HepG2 (cell line): ENCODE results near the gene AUP1. TPM values are rescaled to one million over a fixed set of nuclear protein-coding genes. Genes with fewer than 3 reads are reported as not detected.

Experiments
- GMEB2 ChIP-seq: IDR thresholded peaks from 2 replicates; pipeline ENCODE4 v1.6.1; 2016; ENCODE audit warnings: missing biosample characterization, missing genetic modification reagents, low read depth
- HDAC6 ChIP-seq: fragments of 200-600 bp; sonication (generic); IDR thresholded peaks from 2 replicates; pipeline ENCODE4 v1.7.0; 2017; ENCODE audit warnings: mild to moderate bottlenecking, antibody characterized with exemption, low read length, low read depth
- HES4 ChIP-seq: sonication (generic); formaldehyde crosslinking; IDR thresholded peaks from 2 replicates; pipeline ENCODE4 v1.9.0; 2021; ENCODE audit warnings: mild to moderate bottlenecking, missing genetic modification reagents, borderline replicate concordance
- HHEX ChIP-seq: IDR thresholded peaks from 2 replicates; pipeline ENCODE4 v1.6.1; 2016; ENCODE audit warnings: control low read depth
- HMGA1 ChIP-seq: sonication (generic); formaldehyde crosslinking; conservative IDR thresholded peaks from 2 replicates; pipeline ENCODE4 v1.4.0; 2020; ENCODE audit warnings: missing genetic modification reagents
- KDM5A ChIP-seq: fragments of 200-600 bp; sonication (generic); IDR thresholded peaks from 2 replicates; pipeline ENCODE4 v1.7.0; 2018; ENCODE audit warnings: antibody characterized with exemption, mild to moderate bottlenecking, low read length, borderline replicate concordance
- LCORL ChIP-seq, 2 experiments: fragments of 450-650 bp in 1 of 2; sonication (generic) in 1 of 2; formaldehyde crosslinking in 1 of 2; IDR thresholded peaks; 2 replicates each; pipeline versions ENCODE4 v1.5.0 to v1.6.1; 2017 to 2020; ENCODE audit warnings: antibody characterized with exemption in 1 of 2, missing genetic modification reagents in 1 of 2
- MBD4 ChIP-seq: IDR thresholded peaks from 2 replicates; pipeline ENCODE4 v1.6.1; 2012; ENCODE audit warnings: low read length, inconsistent platforms, borderline replicate concordance
- MLXIP ChIP-seq: sonication (generic); formaldehyde crosslinking; IDR thresholded peaks from 2 replicates; pipeline ENCODE4 v1.9.0; 2021; ENCODE audit warnings: missing genetic modification reagents, borderline replicate concordance
- MTA1 ChIP-seq: sonication (generic); formaldehyde crosslinking; IDR thresholded peaks from 2 replicates; pipeline ENCODE4 v1.4.0; 2020; ENCODE audit warnings: missing genetic modification reagents, mild to moderate bottlenecking, borderline replicate concordance
- NCOA1 ChIP-seq: sonication (generic); formaldehyde crosslinking; IDR thresholded peaks from 2 replicates; pipeline ENCODE4 v1.9.0; 2021; ENCODE audit warnings: missing genetic modification reagents
- RARG ChIP-seq: sonication (generic); formaldehyde crosslinking; IDR thresholded peaks from 2 replicates; pipeline ENCODE4 v1.4.0; 2020; ENCODE audit warnings: low read depth, mild to moderate bottlenecking, missing genetic modification reagents
- SKIL ChIP-seq: sonication (generic); formaldehyde crosslinking; IDR thresholded peaks from 2 replicates; pipeline ENCODE4 v1.8.0; 2022; ENCODE audit warnings: missing genetic modification reagents, mild to moderate bottlenecking, moderate library complexity, borderline replicate concordance
- TFAP4 ChIP-seq: sonication (generic); IDR thresholded peaks from 2 replicates; pipeline ENCODE4 v1.6.1; 2016; ENCODE audit warnings: low read depth, borderline replicate concordance
- ZNF30 ChIP-seq: sonication (generic); formaldehyde crosslinking; IDR thresholded peaks from 2 replicates; pipeline ENCODE4 v1.5.0; 2020; ENCODE audit warnings: mild to moderate bottlenecking, missing genetic modification reagents
- ZNF33B ChIP-seq: sonication (generic); formaldehyde crosslinking; IDR thresholded peaks from 2 replicates; pipeline ENCODE4 v1.5.1; 2020; ENCODE audit warnings: mild to moderate bottlenecking, missing genetic modification reagents
- ZNF556 ChIP-seq: sonication (generic); formaldehyde crosslinking; IDR thresholded peaks from 2 replicates; pipeline ENCODE4 v1.4.0; 2020; ENCODE audit warnings: mild to moderate bottlenecking, missing genetic modification reagents, borderline replicate concordance
- ZNF75D ChIP-seq: sonication (generic); formaldehyde crosslinking; IDR thresholded peaks from 2 replicates; pipeline ENCODE4 v1.8.1; 2023; ENCODE audit warnings: missing genetic modification reagents, mild to moderate bottlenecking, borderline replicate concordance
- ZNF773 ChIP-seq: sonication (generic); formaldehyde crosslinking; IDR thresholded peaks from 2 replicates; pipeline ENCODE4 v1.4.0; 2020; ENCODE audit warnings: missing genetic modification reagents, borderline replicate concordance
- polyA plus RNA-seq, 8 experiments: library from polyadenylated mRNA; depleted of rRNA in 3 of 8; stranded (reverse) in 7 of 8; unstranded in 1 of 8; fragments of >200 nt; fragmentation: Illumina TruSeq in 4 of 8; extraction: Trizol in 4 of 8; gene quantifications; 2 replicates each; pipeline versions ENCODE4 v1.2.1 to v1.2.3, GENCODE V29; 2011 to 2016; ENCODE audit warnings: low read depth in 4 of 8, missing spikeins in 1 of 8, mixed read lengths in 1 of 8; ENCODE audit not compliant: insufficient read depth in 1 of 8
- total RNA-seq, 5 experiments: library from RNA; depleted of rRNA; stranded (reverse); fragments of >200 nt; fragmentation: Illumina TruSeq; extraction: Trizol; gene quantifications; 2 replicates each; pipeline ENCODE4 v1.2.3, GENCODE V29; 2016; ENCODE audit warnings: low read depth in 1 of 5
- TF ChIP-seq, protein P1 (sequence below): sonication (generic); formaldehyde crosslinking; IDR thresholded peaks from 2 replicates; pipeline ENCODE4 v1.4.0; 2020; ENCODE audit warnings: missing genetic modification reagents
- TF ChIP-seq, protein P2 (sequence below): sonication (generic); formaldehyde crosslinking; IDR thresholded peaks from 2 replicates; pipeline ENCODE4 v1.8.1; 2023; ENCODE audit warnings: missing genetic modification reagents, mild to moderate bottlenecking, borderline replicate concordance

Gene AUP1
- total and polyA plus RNA-seq, 2 of the 13 experiments (the other 11 are each of a cell fraction or from before 2014, with no cell fraction given), result 174 to 267 TPM

- no peak for TF ChIP-seq SKIL
- TF ChIP-seq HMGA1 (CRISPR knock-in tag), result no peak
- no peak for TF ChIP-seq ZNF556 (CRISPR knock-in tag)
- TF ChIP-seq RARG (CRISPR knock-in tag), result no peak
- no peak for TF ChIP-seq KDM5A
- no peak for TF ChIP-seq HES4
- TF ChIP-seq HHEX, result no peak
- no peak for TF ChIP-seq ZNF773 (CRISPR knock-in tag)
- no peak for TF ChIP-seq MLXIP (CRISPR knock-in tag)
- TF ChIP-seq, protein P1, sequence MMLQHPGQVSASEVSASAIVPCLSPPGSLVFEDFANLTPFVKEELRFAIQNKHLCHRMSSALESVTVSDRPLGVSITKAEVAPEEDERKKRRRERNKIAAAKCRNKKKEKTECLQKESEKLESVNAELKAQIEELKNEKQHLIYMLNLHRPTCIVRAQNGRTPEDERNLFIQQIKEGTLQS (CRISPR knock-in tag), result no peak
- TF ChIP-seq ZNF33B, result no peak
- TF ChIP-seq, protein P2, sequence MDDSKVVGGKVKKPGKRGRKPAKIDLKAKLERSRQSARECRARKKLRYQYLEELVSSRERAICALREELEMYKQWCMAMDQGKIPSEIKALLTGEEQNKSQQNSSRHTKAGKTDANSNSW (CRISPR knock-in tag), result no peak
- TF ChIP-seq NCOA1 (CRISPR knock-in tag), result no peak
- TF ChIP-seq GMEB2, result no peak
- 0 out of 2 replicates have a peak, but pooled peaks have one; percentile 45 for TF ChIP-seq ZNF75D
- 0 out of 2 replicates have a peak, but pooled peaks have one; percentile 2 for TF ChIP-seq MTA1 (CRISPR knock-in tag)
- TF ChIP-seq TFAP4, result no peak
- no peak for TF ChIP-seq LCORL (IDR thresholded peaks at IDR 0.05)
- TF ChIP-seq LCORL (CRISPR knock-in tag; IDR thresholded peaks at IDR 0.05), result 0 out of 2 replicates have a peak, but pooled peaks have one; percentile 36
- TF ChIP-seq ZNF30 (CRISPR knock-in tag), result 0 out of 2 replicates have a peak, but pooled peaks have one; percentile 71
- TF ChIP-seq MBD4, result no peak
- no peak for TF ChIP-seq HDAC6
These were observed 30.8 kb downstream of the AUP1 start (continued) for GRCh38 chr2:74498500-74499266.
